Osteocyte (in vitro differentiated cells): ENCODE data around the gene CNTFR. TPM values are rescaled to one million over a fixed set of nuclear protein-coding genes. Genes with fewer than 3 reads are reported as not detected.

Experiments
- DNase-seq: peaks from one replicate; pipeline ENCODE4 v3.0.0; 2021; ENCODE audit warnings: mixed read lengths; ENCODE audit not compliant: unreplicated experiment; ENCODE audit errors: extremely low spot score
- H3K27ac Mint-ChIP-seq: one replicate; pipeline ENCODE4 v1.8.0; 2021; ENCODE audit warnings: mild to moderate bottlenecking, mixed read lengths; ENCODE audit not compliant: unreplicated experiment
- H3K27me3 Mint-ChIP-seq: one replicate; pipeline ENCODE4 v1.8.0; 2021; ENCODE audit warnings: mixed read lengths; ENCODE audit not compliant: unreplicated experiment
- H3K36me3 Mint-ChIP-seq: one replicate; pipeline ENCODE4 v1.8.0; 2021; ENCODE audit warnings: mixed read lengths; ENCODE audit not compliant: unreplicated experiment
- H3K4me1 Mint-ChIP-seq: one replicate; pipeline ENCODE4 v1.8.0; 2021; ENCODE audit warnings: mixed read lengths; ENCODE audit not compliant: unreplicated experiment
- H3K4me3 Mint-ChIP-seq: one replicate; pipeline ENCODE4 v1.8.0; 2021; ENCODE audit warnings: mild to moderate bottlenecking, moderate library complexity, mixed read lengths; ENCODE audit not compliant: unreplicated experiment
- H3K9me3 Mint-ChIP-seq: one replicate; pipeline ENCODE4 v1.8.0; 2021; ENCODE audit warnings: mixed read lengths; ENCODE audit not compliant: unreplicated experiment
- CTCF ChIP-seq: fragments of 200-600 bp; sonication (generic); IDR thresholded peaks from 2 replicates; pipeline ENCODE4 v1.5.0; 2021; ENCODE audit warnings: antibody characterized with exemption, mild to moderate bottlenecking, moderate library complexity
- total RNA-seq: library from RNA; stranded (reverse); gene quantifications from 2 replicates; pipeline ENCODE4 v1.2.1, GENCODE V29; 2021

CNTFR gene
- total RNA-seq, 1 donor from 2014 or later, result not detected

GRCh38 chr9:34600908-34601307, 11.4 kb upstream of the CNTFR start:
- no peak for DNase-seq
- Mint-ChIP-seq H3K27me3 (peaks cover 43% of the 10 kb centered on the region), H3K27ac (no peak overlapping the region)

GRCh38 chr9:34599546-34599945, 10.0 kb upstream of the CNTFR start:
- no peak for TF ChIP-seq CTCF
- no peak overlapping the region for H3K4me3 Mint-ChIP-seq
- no peaks in the 10 kb centered on the region for H3K36me3 Mint-ChIP-seq
- peaks cover 36% of the 10 kb centered on the region for H3K27me3 Mint-ChIP-seq
- no peak overlapping the region for H3K27ac Mint-ChIP-seq
- no peaks in the 10 kb centered on the region for H3K4me1 Mint-ChIP-seq
- no peak for DNase-seq
- H3K9me3 Mint-ChIP-seq, result no peaks in the 10 kb centered on the region

More at GRCh38 chr9:34600908-34601307, 11.4 kb upstream of the CNTFR start:
- TF ChIP-seq CTCF, result no peak
- H3K4me3 Mint-ChIP-seq, result no peak overlapping the region
- no peaks in the 10 kb centered on the region for H3K36me3 Mint-ChIP-seq
- no peaks in the 10 kb centered on the region for H3K4me1 Mint-ChIP-seq
- H3K9me3 Mint-ChIP-seq, result no peaks in the 10 kb centered on the region

- DNase-seq, result no peak
- Mint-ChIP-seq H3K9me3 (no peaks in the 10 kb centered on the region), H3K4me1 (peaks cover 22% of the 10 kb centered on the region), H3K27ac (no peak overlapping the region), H3K4me3 (no peak overlapping the region), H3K27me3 (peaks cover 49% of the 10 kb centered on the region), H3K36me3 (no peaks in the 10 kb centered on the region)
- no peak for TF ChIP-seq CTCF
Observed at GRCh38 chr9:34594177-34594576, 4.7 kb upstream of the CNTFR start.

GRCh38 chr9:34592895-34593601, 3.5 kb upstream of the CNTFR start:
- no peak for DNase-seq
- TF ChIP-seq CTCF, result no peak
- H3K4me1 Mint-ChIP-seq, result peaks cover 31% of the 10 kb centered on the region
- no peaks in the 10 kb centered on the region for H3K36me3 Mint-ChIP-seq
- H3K27ac Mint-ChIP-seq, result no peak overlapping the region
- H3K27me3 Mint-ChIP-seq, result peaks cover 58% of the 10 kb centered on the region
- H3K4me3 Mint-ChIP-seq, result no peak overlapping the region
- H3K9me3 Mint-ChIP-seq, result no peaks in the 10 kb centered on the region

- Mint-ChIP-seq H3K4me1 (peaks cover 31% of the 10 kb centered on the region), H3K36me3 (no peaks in the 10 kb centered on the region), H3K27ac (no peak overlapping the region), H3K9me3 (no peaks in the 10 kb centered on the region), H3K4me3 (no peak overlapping the region), H3K27me3 (peaks cover 58% of the 10 kb centered on the region)
- TF ChIP-seq CTCF, result no peak
- DNase-seq, result no peak
Observed at GRCh38 chr9:34591917-34592866, 2.7 kb upstream of the CNTFR start.
